Measurements from ENCODE around the gene PRKN. TPM values are rescaled to one million over a fixed set of nuclear protein-coding genes. Genes with fewer than 3 reads are reported as not detected.

Gene PRKN
- total and polyA plus RNA-seq, 10 donors = 0.23 to 14.1 (median 7.0) TPM

DNA sequence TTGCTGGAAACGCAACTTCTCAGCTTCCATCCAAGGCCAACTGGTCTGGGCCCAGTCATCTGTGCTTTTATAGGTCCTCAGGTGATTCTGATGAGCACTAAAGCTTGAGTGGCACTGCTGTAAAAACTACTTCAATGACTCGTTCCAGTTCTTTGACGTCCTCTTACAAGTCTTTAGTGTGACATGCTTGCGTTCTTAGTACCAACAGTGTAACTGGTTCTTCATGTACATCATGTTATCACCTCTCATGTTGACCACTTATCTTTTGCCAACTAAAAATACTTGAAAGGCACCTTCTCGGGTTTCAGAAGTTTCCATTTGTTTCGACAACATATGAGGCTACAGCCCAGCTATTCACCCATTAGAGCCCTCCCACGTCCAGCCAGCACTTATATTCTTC lies 468.9 kb downstream of the PRKN start:
- Histone ChIP-seq H3K9me3 (peaks cover 0 to 3% (median 0%) of the 10 kb centered on the region in 8 donors), H3K27me3 (replicated peaks in 1 of 7) (no peaks in the 10 kb centered on the region), H3K4me1 (no peaks in the 10 kb centered on the region), H3K4me3 (no peak overlapping the region), H3K27ac (no peak overlapping the region), H3K36me3 (no peaks in the 10 kb centered on the region)
- 86 to 94% (median 90%) methylated on average over 7 of the region's 7 CpGs for WGBS, 5 donors
- DNase-seq = no peak
- intact Hi-C loops (cut with DNase I; ENCODE audit: low total_unique reads) = no loop called here
- TF ChIP-seq, protein P1, sequence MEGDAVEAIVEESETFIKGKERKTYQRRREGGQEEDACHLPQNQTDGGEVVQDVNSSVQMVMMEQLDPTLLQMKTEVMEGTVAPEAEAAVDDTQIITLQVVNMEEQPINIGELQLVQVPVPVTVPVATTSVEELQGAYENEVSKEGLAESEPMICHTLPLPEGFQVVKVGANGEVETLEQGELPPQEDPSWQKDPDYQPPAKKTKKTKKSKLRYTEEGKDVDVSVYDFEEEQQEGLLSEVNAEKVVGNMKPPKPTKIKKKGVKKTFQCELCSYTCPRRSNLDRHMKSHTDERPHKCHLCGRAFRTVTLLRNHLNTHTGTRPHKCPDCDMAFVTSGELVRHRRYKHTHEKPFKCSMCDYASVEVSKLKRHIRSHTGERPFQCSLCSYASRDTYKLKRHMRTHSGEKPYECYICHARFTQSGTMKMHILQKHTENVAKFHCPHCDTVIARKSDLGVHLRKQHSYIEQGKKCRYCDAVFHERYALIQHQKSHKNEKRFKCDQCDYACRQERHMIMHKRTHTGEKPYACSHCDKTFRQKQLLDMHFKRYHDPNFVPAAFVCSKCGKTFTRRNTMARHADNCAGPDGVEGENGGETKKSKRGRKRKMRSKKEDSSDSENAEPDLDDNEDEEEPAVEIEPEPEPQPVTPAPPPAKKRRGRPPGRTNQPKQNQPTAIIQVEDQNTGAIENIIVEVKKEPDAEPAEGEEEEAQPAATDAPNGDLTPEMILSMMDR (IDR thresholded peaks at IDR 0.05 in 8 of 11, conservative IDR thresholded peaks at IDR 0.05 in 3 of 11) = no peak
- no peak for TF ChIP-seq POLR2AphosphoS5 (IDR thresholded peaks at IDR 0.05)
- no peak for TF ChIP-seq POLR2A (IDR thresholded peaks at IDR 0.05)

DNA sequence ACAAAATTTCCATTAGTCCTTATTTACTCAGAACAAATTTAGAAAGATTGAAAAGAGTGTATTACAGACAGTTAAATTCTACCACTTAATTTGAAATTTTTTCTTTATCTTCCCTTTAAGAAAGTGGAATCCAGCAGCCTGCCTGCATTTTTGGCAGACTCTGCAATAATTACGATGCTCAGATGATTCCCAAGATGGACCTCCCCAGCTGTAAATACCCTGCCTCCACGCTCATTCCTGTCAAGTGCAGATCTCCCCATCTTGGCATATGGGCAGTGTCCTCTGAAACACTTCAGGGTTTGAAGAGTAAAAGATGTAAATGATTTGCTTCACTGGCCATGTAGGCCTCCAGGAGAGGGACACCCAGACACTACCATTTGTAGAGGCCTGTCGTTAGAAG lies 471.2 kb downstream of the PRKN start:
- H3K27ac ChIP-seq = no peak overlapping the region
- H3K4me3 ChIP-seq = no peak overlapping the region
- intact Hi-C loops (cut with DNase I; ENCODE audit: low total_unique reads) = no loop called here
- TF ChIP-seq, protein P1 (IDR thresholded peaks at IDR 0.05 in 8 of 11, conservative IDR thresholded peaks at IDR 0.05 in 3 of 11) = no peak
- TF ChIP-seq POLR2A (IDR thresholded peaks at IDR 0.05) (no peak), POLR2AphosphoS5 (IDR thresholded peaks at IDR 0.05) (no peak)
- 69 to 84% (median 79%) methylated on average over 3 of the region's 3 CpGs for WGBS, 5 donors
- DNase-seq = no peak
- no peaks in the 10 kb centered on the region for H3K27me3 ChIP-seq (replicated peaks in 1 of 7)
- H3K9me3 ChIP-seq = no peaks in the 10 kb centered on the region
- H3K36me3 ChIP-seq = no peaks in the 10 kb centered on the region
- no peaks in the 10 kb centered on the region for H3K4me1 ChIP-seq

DNA sequence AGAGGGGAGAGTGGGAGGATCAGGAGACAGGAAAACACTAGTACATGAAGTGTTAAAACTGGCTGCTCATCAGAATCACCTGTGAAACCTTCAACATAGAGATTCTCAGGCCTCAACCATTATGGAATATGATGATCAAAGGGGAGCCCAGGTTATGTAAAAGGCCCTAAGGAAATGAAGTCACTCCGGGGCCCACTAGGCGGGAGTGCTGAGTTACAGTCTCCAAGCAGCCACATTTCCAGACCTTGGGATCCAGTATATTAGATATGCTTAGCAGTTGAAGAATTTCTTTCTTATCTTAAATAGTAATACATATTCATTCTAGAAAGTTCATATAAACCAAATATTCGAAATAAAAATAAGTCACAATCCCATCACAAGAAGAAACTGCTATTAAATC lies 476.3 kb downstream of the PRKN start:
- WGBS, 5 donors = 75 to 79% (median 78%) methylated on average over 3 of the region's 3 CpGs
- DNase-seq = no peak
- intact Hi-C loops (cut with DNase I; ENCODE audit: low total_unique reads) = no loop called here
- Histone ChIP-seq H3K36me3 (no peaks in the 10 kb centered on the region), H3K27ac (no peak overlapping the region), H3K4me1 (no peaks in the 10 kb centered on the region), H3K9me3 (no peaks in the 10 kb centered on the region), H3K27me3 (replicated peaks in 1 of 7) (no peaks in the 10 kb centered on the region), H3K4me3 (no peak overlapping the region)
- TF ChIP-seq POLR2AphosphoS5 (IDR thresholded peaks at IDR 0.05) (no peak), POLR2A (IDR thresholded peaks at IDR 0.05) (no peak)
- TF ChIP-seq, protein P1 (IDR thresholded peaks at IDR 0.05 in 8 of 11, conservative IDR thresholded peaks at IDR 0.05 in 3 of 11) = no peak

DNA sequence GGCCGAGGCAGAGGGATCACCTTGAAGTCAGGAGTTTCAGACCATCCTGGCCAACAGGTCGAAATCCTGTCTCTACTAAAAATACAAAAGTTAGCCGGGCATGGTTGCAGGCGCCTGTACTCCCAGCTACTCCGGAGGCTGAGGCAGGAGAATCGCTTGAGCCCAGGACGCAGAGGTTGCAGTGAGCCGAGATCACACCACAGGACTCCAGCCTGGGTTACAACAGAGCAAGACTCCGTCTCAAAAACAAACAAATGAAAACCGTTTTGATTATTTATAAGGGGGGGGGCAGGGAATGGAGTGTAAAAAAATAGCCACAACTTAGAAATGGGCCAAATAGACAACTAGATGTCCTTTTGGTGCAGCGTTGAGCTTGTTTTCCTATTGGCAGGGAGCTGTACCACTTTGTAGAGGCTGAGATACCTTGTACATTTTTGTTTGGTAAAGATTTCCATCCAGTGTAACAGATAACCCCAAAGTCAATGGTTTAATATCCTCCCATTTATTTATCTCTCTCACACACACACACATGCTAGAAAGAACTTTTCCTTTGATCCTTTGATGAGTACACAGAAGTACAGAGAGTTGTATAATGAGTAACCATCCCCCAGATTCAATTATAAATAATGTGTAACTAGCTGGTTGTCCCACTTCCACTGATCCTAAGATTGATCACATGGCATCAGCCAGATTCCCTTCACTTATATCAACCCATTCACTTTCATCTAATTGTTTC lies 477.5 kb downstream of the PRKN start:
- H3K27ac ChIP-seq = no peak overlapping the region
- no peaks in the 10 kb centered on the region for H3K36me3 ChIP-seq
- WGBS, 5 donors = 75 to 89% (median 85%) methylated on average over 11 of the region's 11 CpGs
- no peaks in the 10 kb centered on the region for H3K9me3 ChIP-seq
- H3K4me1 ChIP-seq = no peaks in the 10 kb centered on the region
- H3K27me3 ChIP-seq (replicated peaks in 1 of 7) = no peaks in the 10 kb centered on the region
- intact Hi-C loops (cut with DNase I; ENCODE audit: low total_unique reads) = no loop called here
- TF ChIP-seq POLR2AphosphoS5 (IDR thresholded peaks at IDR 0.05) (no peak), POLR2A (IDR thresholded peaks at IDR 0.05) (no peak)
- TF ChIP-seq, protein P1 (IDR thresholded peaks at IDR 0.05 in 8 of 11, conservative IDR thresholded peaks at IDR 0.05 in 3 of 11) = no peak
- H3K4me3 ChIP-seq = no peak overlapping the region
- DNase-seq = no peak
